Left ventricle myocardium inferior (tissue), 1 donor: Measurements from ENCODE around the gene PLXDC2. TPM values are rescaled to one million over a fixed set of nuclear protein-coding genes. Genes with fewer than 3 reads are reported as not detected.

Experiments used
- DNase-seq: peaks from one replicate; pipeline ENCODE4 v3.0.0-alpha.2; 2020
- H3K27ac ChIP-seq: fragments of 200-600 bp; replicated peaks from 2 replicates; pipeline ENCODE4 v1.8.0; 2021
- H3K27me3 ChIP-seq: fragments of 200-600 bp; 2 replicates; pipeline ENCODE4 v1.8.0; 2021; ENCODE audit warnings: low read depth
- H3K36me3 ChIP-seq: fragments of 200-600 bp; 2 replicates; pipeline ENCODE4 v1.8.0; 2021
- H3K4me1 ChIP-seq: fragments of 200-600 bp; 2 replicates; pipeline ENCODE4 v1.8.0; 2021
- H3K4me3 ChIP-seq: fragments of 200-600 bp; 2 replicates; pipeline ENCODE4 v1.8.0; 2021; ENCODE audit warnings: mild to moderate bottlenecking, moderate library complexity
- H3K9me3 ChIP-seq: fragments of 200-600 bp; replicated peaks from 2 replicates; pipeline ENCODE4 v1.8.0; 2021
- CTCF ChIP-seq: fragments of 200-600 bp; IDR thresholded peaks from 2 replicates; pipeline ENCODE4 v1.8.0; 2021; ENCODE audit warnings: antibody characterized with exemption, mild to moderate bottlenecking, borderline replicate concordance
- intact Hi-C: fragments of 100-400 bp; cut with micrococcal nuclease; formaldehyde crosslinking; loops from one replicate; pipeline ENCODE4 v1.11.0; 2022
- total RNA-seq: library from RNA; stranded (reverse); fragmentation: NEBNext Ultra II Directional; extraction: Animal tissue kit (Norgen Biotek cat#: 25700); gene quantifications from one replicate; pipeline ENCODE4 v1.2.1, GENCODE V29; 2021
- donor health status: DM: no; HTN: yes; CAD: no; lungs with severe emphysema.

PLXDC2 gene
- total RNA-seq, 1 donor from 2014 or later = 16.6 TPM

GRCh38 chr10:19908991-19909696 lies 92.9 kb downstream of the PLXDC2 start:
- Histone ChIP-seq H3K36me3 (no peaks in the 10 kb centered on the region), H3K27ac (no peak overlapping the region), H3K4me3 (no peak overlapping the region), H3K27me3 (no peaks in the 10 kb centered on the region), H3K9me3 (peaks cover 4% of the 10 kb centered on the region), H3K4me1 (no peaks in the 10 kb centered on the region)
- no peak for DNase-seq
- intact Hi-C loops = no loop called here
- TF ChIP-seq CTCF = no peak

- no peaks in the 10 kb centered on the region for H3K36me3 ChIP-seq
Measured at GRCh38 chr10:19911886-19912285, 95.7 kb downstream of the PLXDC2 start.

GRCh38 chr10:19913987-19914386 lies 97.8 kb downstream of the PLXDC2 start:
- H3K9me3 ChIP-seq = peaks cover 10% of the 10 kb centered on the region
- H3K4me3 ChIP-seq = no peak overlapping the region
- no peaks in the 10 kb centered on the region for H3K36me3 ChIP-seq
- no peaks in the 10 kb centered on the region for H3K27me3 ChIP-seq
- intact Hi-C loops = no loop called here
- no peak for DNase-seq
- H3K27ac ChIP-seq = no peak overlapping the region
- no peak for TF ChIP-seq CTCF
- peaks cover 15% of the 10 kb centered on the region for H3K4me1 ChIP-seq

More at GRCh38 chr10:19911886-19912285, 95.7 kb downstream of the PLXDC2 start:
- no peak for DNase-seq
- Histone ChIP-seq H3K27me3 (no peaks in the 10 kb centered on the region), H3K27ac (no peak overlapping the region), H3K4me1 (no peaks in the 10 kb centered on the region), H3K4me3 (no peak overlapping the region), H3K9me3 (peaks cover 10% of the 10 kb centered on the region)
- TF ChIP-seq CTCF = no peak
- intact Hi-C loops = no loop called here

- H3K27me3 ChIP-seq = no peaks in the 10 kb centered on the region
- intact Hi-C loops = no loop called here
- TF ChIP-seq CTCF = no peak
- peaks cover 26% of the 10 kb centered on the region for H3K4me1 ChIP-seq
- H3K36me3 ChIP-seq = no peaks in the 10 kb centered on the region
- no peak overlapping the region for H3K27ac ChIP-seq
- peaks cover 10% of the 10 kb centered on the region for H3K9me3 ChIP-seq
- no peak overlapping the region for H3K4me3 ChIP-seq
- DNase-seq = no peak
Measured at GRCh38 chr10:19915125-19915524, 98.9 kb downstream of the PLXDC2 start.

GRCh38 chr10:19915816-19916215 lies 99.6 kb downstream of the PLXDC2 start:
- intact Hi-C loops = no loop called here
- peaks cover 10% of the 10 kb centered on the region for H3K9me3 ChIP-seq
- H3K27ac ChIP-seq = no peak overlapping the region
- no peak overlapping the region for H3K4me3 ChIP-seq
- H3K27me3 ChIP-seq = no peaks in the 10 kb centered on the region
- DNase-seq = no peak
- no peaks in the 10 kb centered on the region for H3K36me3 ChIP-seq
- no peak for TF ChIP-seq CTCF
- peaks cover 31% of the 10 kb centered on the region for H3K4me1 ChIP-seq
